Endothelial cell of umbilical vein (primary cell): Measurements from ENCODE around the gene PPM1L. TPM values are rescaled to one million over a fixed set of nuclear protein-coding genes. Genes with fewer than 3 reads are reported as not detected.

Experiments used
- BruUV-seq: library from RNA; stranded (reverse); fragments of 400-500 nt; replicated peaks from 2 replicates; lab custom pipeline; 2021; lab: Mats Ljungman, UMichigan
- CTCF ChIA-PET: fragments of 300-600, 350-600 bp; sonication (Branson Sonifier 250); formaldehyde crosslinking; loops from one replicate; lab custom pipeline; 2021; ENCODE audit warnings: antibody characterized with exemption, inconsistent platforms; lab: Charles Lee
- POLR2A ChIA-PET: fragments of 300-600, 350-600 bp; sonication (Branson Sonifier 250); formaldehyde crosslinking; loops from one replicate; lab custom pipeline; 2021; ENCODE audit warnings: antibody characterized with exemption, inconsistent platforms; lab: Charles Lee
- DNase-seq: peaks from one replicate; pipeline ENCODE4 v3.0.0-alpha.2; 2011; ENCODE audit warnings: low read depth, low spot score
- FAIRE-seq: peaks from 2 replicates; lab custom pipeline; 2011; peaks lifted over from hg19 to GRCh38; lab: Jason Lieb, UNC
- H2AFZ ChIP-seq: 2 replicates; pipeline ENCODE4 v1.6.0; 2012; ENCODE audit warnings: low read depth, low read length, control low read depth, inconsistent platforms
- H3K27ac ChIP-seq: 2 replicates; pipeline ENCODE4 v1.5.1; 2011; ENCODE audit warnings: low read depth, mild to moderate bottlenecking, control low read depth, low read length, moderate library complexity; ENCODE audit not compliant: insufficient read depth
- H3K27me3 ChIP-seq, 2 experiments: 2 replicates each; pipeline versions ENCODE4 v1.6.0 to v1.6.1; 2011; ENCODE audit warnings: low read length in 2 of 2, mixed read lengths in 1 of 2; ENCODE audit not compliant: control insufficient read depth in 2 of 2, insufficient read depth in 2 of 2
- H3K36me3 ChIP-seq, 2 experiments: 2 replicates in 1 of 2; 3 replicates in 1 of 2; pipeline ENCODE4 v1.5.1; 2011; ENCODE audit warnings: low read length in 2 of 2, mild to moderate bottlenecking in 1 of 2, moderate library complexity in 1 of 2; ENCODE audit not compliant: control insufficient read depth in 2 of 2, insufficient read depth in 2 of 2; ENCODE audit errors: extremely low read depth in 1 of 2
- H3K4me1 ChIP-seq: 3 replicates; pipeline ENCODE4 v1.5.1; 2011; ENCODE audit warnings: mild to moderate bottlenecking, low read length; ENCODE audit not compliant: control insufficient read depth, insufficient read depth; ENCODE audit errors: extremely low read depth
- H3K4me2 ChIP-seq: 2 replicates; pipeline ENCODE4 v1.6.1; 2011; ENCODE audit warnings: low read length, control low read depth, mixed read lengths; ENCODE audit not compliant: insufficient read depth
- H3K4me3 ChIP-seq, 3 experiments: fragments of 200-600 bp in 1 of 3; sonication (generic), shearing (Covaris generic) in 1 of 3; replicated peaks in 1 of 3; 2 replicates each; pipeline ENCODE4 v1.5.1; 2011 to 2016; ENCODE audit warnings: control low read depth in 3 of 3, low read length in 3 of 3, mild to moderate bottlenecking in 2 of 3, inconsistent platforms in 1 of 3, low read depth in 1 of 3, moderate library complexity in 1 of 3; ENCODE audit not compliant: insufficient read depth in 1 of 3
- H3K79me2 ChIP-seq: 2 replicates; pipeline ENCODE4 v1.6.0; 2012; ENCODE audit warnings: low read length, inconsistent platforms; ENCODE audit not compliant: control insufficient read depth, insufficient read depth
- H3K9ac ChIP-seq: replicated peaks from 2 replicates; pipeline ENCODE3; 2011; ENCODE audit warnings: low read length, control low read depth; ENCODE audit not compliant: insufficient read depth; ENCODE audit errors: extremely low read depth
- H3K9me1 ChIP-seq: replicated peaks from 3 replicates; pipeline ENCODE4 v1.6.0; 2011; ENCODE audit warnings: mild to moderate bottlenecking, low read length; ENCODE audit not compliant: control insufficient read depth, insufficient read depth; ENCODE audit errors: extremely low read depth
- H3K9me3 ChIP-seq: replicated peaks from 2 replicates; pipeline ENCODE4 v1.5.1; 2012; ENCODE audit warnings: low read length, inconsistent platforms; ENCODE audit not compliant: control insufficient read depth, insufficient read depth
- H4K20me1 ChIP-seq: replicated peaks from 2 replicates; pipeline ENCODE3; 2011; ENCODE audit warnings: mild to moderate bottlenecking, low read length; ENCODE audit not compliant: control insufficient read depth, insufficient read depth; ENCODE audit errors: extremely low read depth
- CTCF ChIP-seq, 2 donors: IDR thresholded peaks; 1 replicate in 1 of 2; 2 replicates in 1 of 2; pipeline ENCODE4 v1.5.1; 2011; ENCODE audit warnings: low read length in 2 of 2, mild to moderate bottlenecking in 2 of 2, moderate library complexity in 2 of 2, control low read depth in 1 of 2, inconsistent platforms in 1 of 2, low read depth in 1 of 2; ENCODE audit not compliant: insufficient read depth in 1 of 2; ENCODE audit errors: extremely low read depth in 1 of 2
- EZH2 ChIP-seq: IDR thresholded peaks from 2 replicates; pipeline ENCODE4 v1.6.1; 2012; ENCODE audit warnings: borderline replicate concordance, low read depth, mild to moderate bottlenecking, moderate library complexity, low read length, inconsistent platforms; ENCODE audit not compliant: severe bottlenecking
- FOS ChIP-seq: IDR thresholded peaks from 2 replicates; pipeline ENCODE4 v1.6.1; 2011; ENCODE audit warnings: mild to moderate bottlenecking, low read length, moderate library complexity, borderline replicate concordance; ENCODE audit not compliant: insufficient read depth
- GATA2 ChIP-seq: IDR thresholded peaks from 2 replicates; pipeline ENCODE4 v1.7.0; 2011; ENCODE audit warnings: low read depth, mild to moderate bottlenecking, moderate library complexity, mixed read lengths, low read length; ENCODE audit not compliant: insufficient read length, insufficient read depth
- JUN ChIP-seq: IDR thresholded peaks from 2 replicates; pipeline ENCODE4 v1.6.1; 2011; ENCODE audit warnings: borderline replicate concordance, low read depth; ENCODE audit not compliant: insufficient read length, insufficient read depth
- MAX ChIP-seq: IDR thresholded peaks from 2 replicates; pipeline ENCODE4 v1.6.1; 2011; ENCODE audit not compliant: insufficient read depth, insufficient read length
- MYC ChIP-seq: IDR thresholded peaks from one replicate; pipeline ENCODE4 v1.6.1; 2011; ENCODE audit warnings: mild to moderate bottlenecking, low read depth, low read length
- POLR2A ChIP-seq: IDR thresholded peaks from 2 replicates; pipeline ENCODE4 v1.6.1; 2012; ENCODE audit warnings: low read depth, mild to moderate bottlenecking, control low read depth, low read length
- POLR2AphosphoS5 ChIP-seq: IDR thresholded peaks from 2 replicates; pipeline ENCODE4 v1.6.1; 2012; ENCODE audit warnings: low read depth, mild to moderate bottlenecking, control low read depth, low read length, moderate library complexity; ENCODE audit not compliant: insufficient read depth
- dilution Hi-C: fragments of 300-500 bp; cut with MboI; formaldehyde crosslinking; loops from one replicate; pipeline ENCODE4 v1.15.0; 2019; ENCODE audit warnings: low sequenced_read_pairs; ENCODE audit not compliant: extremely low pct_ligation_motif_present
- intact Hi-C: fragments of 100-400 bp; cut with micrococcal nuclease; formaldehyde crosslinking; loops from one replicate; pipeline ENCODE4 v1.10.0; 2022
- polyA plus RNA-seq, 4 experiments: library from polyadenylated mRNA; depleted of rRNA in 3 of 4; stranded (reverse) in 3 of 4; unstranded in 1 of 4; fragments of >200 nt; gene quantifications; 2 replicates each; pipeline versions ENCODE4 v1.2.1 to v1.2.3, GENCODE V29; 2011 to 2012; ENCODE audit warnings: missing spikeins in 1 of 4
- total RNA-seq: library from RNA; stranded (reverse); gene quantifications from 2 replicates; pipeline ENCODE4 v1.2.3, GENCODE V29; 2021

Gene PPM1L
- total and polyA plus RNA-seq, 2 donors (not counting 3 experiments of a cell fraction or from before 2014, with no cell fraction given), result 0.63 to 2.9 TPM

- Histone ChIP-seq H4K20me1 (no peaks in the 10 kb centered on the region), H3K9me1 (no peaks in the 10 kb centered on the region), H3K27me3 (no peaks in the 10 kb centered on the region), H3K4me1 (no peaks in the 10 kb centered on the region), H3K9ac (no peak overlapping the region), H3K36me3 (no peaks in the 10 kb centered on the region), H3K4me2 (no peak overlapping the region), H2AFZ (no peak overlapping the region), H3K27ac (no peak overlapping the region), H3K4me3 (no peak overlapping the region), H3K9me3 (no peaks in the 10 kb centered on the region), H3K79me2 (no peaks in the 10 kb centered on the region)
- TF ChIP-seq POLR2A, result no peak
- no peak for TF ChIP-seq POLR2AphosphoS5
- no peak for TF ChIP-seq FOS
- TF ChIP-seq MAX, result no peak
- no peak for TF ChIP-seq EZH2
- no peak for TF ChIP-seq MYC
- TF ChIP-seq CTCF (IDR thresholded peaks at IDR 0.05; ENCODE audit: extremely low read depth in 1 of 2, insufficient read depth in 1 of 2, low read depth in 1 of 2, low read length in 2 of 2), result no peak
- no peak for TF ChIP-seq GATA2
- TF ChIP-seq JUN, result no peak
- dilution Hi-C loops, result no loop called here
- BruUV-seq, result no TSS peak
- FAIRE-seq, result no peak
- intact Hi-C loops, result no loop called here
- no peak for DNase-seq
- POLR2A ChIA-PET, result no interaction called here
- CTCF ChIA-PET, result no interaction called here
Observed at GRCh38 chr3:160808838-160809237, 52.8 kb downstream of the PPM1L start.
